SW 1271 (cell line): ENCODE results near the gene TM4SF1.

Source experiments
- DNase-seq, 2 experiments: peaks; one replicate each; lab custom pipeline; 2025; lab: John Stamatoyannopoulos, UW

TM4SF1 gene, protein sequence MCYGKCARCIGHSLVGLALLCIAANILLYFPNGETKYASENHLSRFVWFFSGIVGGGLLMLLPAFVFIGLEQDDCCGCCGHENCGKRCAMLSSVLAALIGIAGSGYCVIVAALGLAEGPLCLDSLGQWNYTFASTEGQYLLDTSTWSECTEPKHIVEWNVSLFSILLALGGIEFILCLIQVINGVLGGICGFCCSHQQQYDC

DNA sequence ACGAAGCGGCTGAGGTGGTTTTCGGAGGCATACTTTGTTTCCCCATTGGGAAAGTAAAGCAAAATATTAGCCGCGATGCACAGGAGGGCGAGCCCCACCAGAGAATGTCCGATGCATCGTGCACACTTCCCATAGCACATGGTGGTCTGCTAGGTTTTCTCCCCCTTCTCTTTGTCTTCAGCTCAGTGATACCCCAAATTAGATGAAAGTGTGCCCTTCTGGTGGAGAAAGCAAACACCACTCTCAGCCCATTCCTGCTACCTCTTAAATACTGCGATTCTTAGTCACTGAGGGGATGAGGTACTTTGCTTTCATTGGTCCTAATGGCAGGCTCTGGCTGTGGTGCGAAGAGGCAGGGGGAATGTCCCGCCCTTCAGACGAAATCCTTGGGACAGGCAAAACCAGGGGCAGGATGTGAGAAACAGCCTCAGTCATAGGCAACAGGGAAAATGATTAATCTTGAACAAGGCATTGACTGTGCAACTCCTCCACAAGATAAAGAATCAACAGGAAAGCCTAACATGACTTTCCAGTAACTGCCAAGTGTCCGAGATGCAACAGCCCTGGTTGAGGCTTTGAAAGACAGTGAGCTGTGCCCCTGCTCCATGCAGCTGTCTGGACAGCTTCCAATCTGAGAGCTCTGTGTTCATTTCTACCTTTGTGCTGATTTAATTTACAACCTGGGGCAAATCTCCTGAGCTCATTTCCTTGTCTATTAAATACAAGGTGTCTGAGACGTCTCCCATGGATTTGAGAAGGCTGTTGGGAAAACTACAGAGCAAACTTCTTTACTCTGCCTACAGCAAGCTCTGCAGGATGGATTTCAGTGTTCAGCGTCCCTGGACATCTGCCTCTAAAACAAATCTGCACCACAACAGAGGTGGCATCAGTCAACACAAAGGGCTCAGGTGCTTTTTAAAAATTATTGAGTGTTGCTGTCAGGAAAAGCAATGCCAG, at the start of gene TM4SF1:
Gene TM4SF1 (minus strand): TSS at position 242 of the 957 bp plus-strand sequence. CDS start 102 bp downstream, at position 140.
- peak; percentile 93 to 99 for DNase-seq

DNA sequence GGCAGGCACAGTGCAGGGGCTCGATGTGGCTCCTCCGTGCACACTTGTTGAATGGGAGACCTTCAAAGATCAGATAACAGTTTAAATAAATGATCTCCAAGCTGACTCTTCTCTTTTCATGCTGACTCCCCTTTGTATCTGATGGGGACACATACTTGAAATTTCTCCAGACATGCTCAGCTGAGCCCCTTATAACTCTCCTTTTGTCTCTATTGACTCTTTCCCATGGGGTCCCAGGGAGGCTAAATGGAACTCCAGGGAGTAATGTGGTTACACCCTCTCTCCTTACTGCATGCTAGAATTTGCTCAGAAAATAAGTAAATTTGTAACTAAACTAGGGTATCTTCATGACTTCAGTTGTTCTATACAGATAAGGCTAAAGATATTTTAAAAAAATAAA, 48.9 kb upstream of the TM4SF1 start:
- no peak for DNase-seq

DNA sequence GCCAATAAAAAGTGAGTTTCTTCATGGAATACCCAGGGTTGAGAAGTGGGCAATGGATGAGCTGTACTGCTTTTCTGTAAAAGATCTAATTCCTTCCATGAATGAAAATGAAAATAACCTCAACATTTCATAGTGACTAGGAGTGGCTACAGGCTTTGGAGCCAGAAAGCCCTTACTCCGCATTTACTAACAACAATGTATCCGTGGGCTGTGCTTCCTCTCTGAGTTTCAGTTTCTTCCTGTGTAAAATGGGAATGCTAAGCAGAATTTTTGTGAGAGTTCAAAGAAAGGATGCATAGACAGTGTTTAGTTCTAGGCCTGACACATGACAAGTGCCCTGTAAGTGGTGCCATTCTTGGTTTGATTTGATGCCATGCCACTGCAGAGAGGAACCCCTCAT, 47.5 kb upstream of the TM4SF1 start:
- DNase-seq = no peak

DNA sequence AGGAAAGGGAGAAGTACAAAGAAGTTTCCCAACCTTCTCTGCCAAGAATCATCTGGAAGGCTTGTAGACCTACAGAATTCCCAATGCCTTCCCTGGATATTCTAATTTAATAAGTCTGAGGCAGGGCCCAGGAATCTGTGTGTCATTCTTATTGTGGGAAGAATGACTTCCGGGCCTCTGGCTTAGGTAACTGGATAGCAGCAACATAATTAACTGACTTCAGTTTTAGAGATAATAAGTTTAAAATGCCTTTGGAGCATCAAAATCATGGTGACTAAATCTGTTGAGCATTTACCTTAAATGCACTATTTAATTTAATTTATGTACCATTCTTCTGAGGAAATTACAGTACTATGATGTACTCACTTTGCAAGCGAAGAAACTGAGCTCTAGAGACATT, 44.3 kb upstream of the TM4SF1 start:
- no peak for DNase-seq

DNA sequence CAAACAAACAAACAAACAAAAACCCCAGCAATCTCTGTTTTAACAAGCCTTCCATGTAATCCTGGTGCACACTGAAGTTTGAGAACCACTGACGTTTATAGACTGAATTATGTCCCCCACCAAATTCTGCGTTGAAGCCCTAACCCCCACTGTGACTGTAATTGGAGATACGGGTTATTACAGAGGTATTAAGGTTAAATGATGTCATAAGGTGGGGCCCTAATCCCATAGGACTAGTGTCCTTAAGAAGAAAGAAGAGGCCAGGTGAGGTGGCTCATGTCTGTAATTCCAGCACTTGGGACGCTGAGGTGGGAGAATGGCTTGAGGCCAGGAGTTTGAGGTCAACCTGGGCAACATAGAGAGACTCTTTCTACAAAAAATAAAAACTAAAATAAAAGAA, 42.4 kb upstream of the TM4SF1 start:
- DNase-seq = no peak

DNA sequence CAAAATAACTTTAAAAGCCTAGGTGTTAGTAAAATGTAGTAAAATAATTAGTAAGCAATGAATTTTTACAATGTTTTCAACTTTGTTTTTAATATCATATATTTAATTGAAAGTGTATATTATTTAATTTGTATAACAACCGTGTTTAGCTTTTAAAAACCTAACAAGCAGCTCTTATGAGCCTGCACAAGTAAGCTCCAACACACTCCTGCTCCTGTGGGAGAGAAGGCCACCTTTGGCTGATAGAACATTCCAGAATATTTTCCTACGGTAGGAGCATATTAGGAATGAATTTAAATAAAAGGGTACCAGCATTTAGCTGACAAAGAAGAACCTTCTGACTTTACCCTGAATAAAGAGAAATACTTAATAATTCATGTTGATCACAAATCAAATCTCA, 40.3 kb upstream of the TM4SF1 start:
- DNase-seq = no peak

DNA sequence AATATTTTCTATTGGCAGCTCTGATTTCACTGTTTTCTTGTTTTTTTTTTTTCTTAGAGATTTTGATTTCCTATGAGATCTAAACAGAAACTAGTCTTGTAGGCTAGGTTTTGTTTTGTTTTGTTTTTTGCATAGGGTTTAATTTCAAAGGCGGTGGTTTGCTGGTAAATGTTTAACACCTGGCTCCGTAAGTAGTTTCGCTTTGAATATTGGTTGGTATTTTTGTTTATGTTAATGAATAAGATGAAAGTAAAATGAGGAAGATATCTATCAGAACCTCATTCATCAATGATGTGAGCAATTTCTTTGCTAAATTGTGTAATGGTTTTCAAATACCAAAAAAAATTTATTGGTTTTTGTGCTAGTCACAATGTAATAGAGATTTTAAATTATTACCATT, 39.7 kb upstream of the TM4SF1 start:
- no peak for DNase-seq

DNA sequence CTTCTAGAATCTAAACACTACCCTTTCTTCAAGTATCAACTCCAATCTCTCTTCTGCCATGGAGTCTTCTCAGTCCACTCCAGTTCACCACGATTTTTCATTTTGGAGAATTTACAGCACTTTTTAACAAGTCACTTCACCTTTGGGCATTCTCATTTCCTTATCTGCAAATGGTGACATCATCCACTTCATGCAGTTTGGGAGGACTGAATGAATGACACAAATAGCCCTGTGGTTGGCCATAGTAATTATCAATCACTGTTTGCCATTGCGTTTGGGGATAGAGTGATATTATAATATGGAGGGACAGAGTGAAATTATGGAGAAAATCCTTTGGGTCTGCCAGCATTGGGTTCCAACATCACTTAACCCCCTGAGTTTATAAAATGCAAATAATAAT, 38.0 kb upstream of the TM4SF1 start:
- no peak for DNase-seq

DNA sequence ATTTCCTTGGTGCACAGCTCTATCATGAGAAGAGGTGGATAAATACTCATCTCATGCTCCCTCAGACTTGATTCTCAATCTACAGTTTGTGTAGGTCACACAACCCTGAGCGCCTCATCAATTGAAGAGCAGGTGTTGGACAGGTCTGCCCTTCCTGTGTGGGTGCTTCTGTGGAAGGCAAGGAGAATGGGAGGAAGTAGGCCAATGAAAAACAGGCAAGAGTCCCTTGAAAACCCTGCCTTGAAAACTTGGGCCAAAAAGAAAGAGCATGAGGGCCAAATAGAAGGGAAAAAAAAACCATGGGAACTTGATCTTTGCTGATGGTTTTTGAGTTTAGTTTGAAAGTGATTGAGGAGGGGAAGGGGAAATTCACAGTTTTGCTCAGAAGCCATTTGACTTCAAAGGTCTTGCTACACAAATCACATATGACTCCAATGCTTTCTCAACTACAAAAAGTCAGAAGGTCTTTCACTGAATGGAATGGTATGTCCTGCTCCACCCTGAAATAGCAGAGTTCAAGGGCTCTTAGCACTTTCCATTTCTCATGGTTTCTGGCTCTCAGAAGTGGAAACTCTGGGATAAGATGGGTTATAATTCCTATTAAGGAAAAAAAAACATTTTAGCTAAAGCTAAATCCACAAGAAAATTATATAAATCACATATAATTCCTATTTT, 37.2 kb upstream of the TM4SF1 start:
- no peak for DNase-seq

DNA sequence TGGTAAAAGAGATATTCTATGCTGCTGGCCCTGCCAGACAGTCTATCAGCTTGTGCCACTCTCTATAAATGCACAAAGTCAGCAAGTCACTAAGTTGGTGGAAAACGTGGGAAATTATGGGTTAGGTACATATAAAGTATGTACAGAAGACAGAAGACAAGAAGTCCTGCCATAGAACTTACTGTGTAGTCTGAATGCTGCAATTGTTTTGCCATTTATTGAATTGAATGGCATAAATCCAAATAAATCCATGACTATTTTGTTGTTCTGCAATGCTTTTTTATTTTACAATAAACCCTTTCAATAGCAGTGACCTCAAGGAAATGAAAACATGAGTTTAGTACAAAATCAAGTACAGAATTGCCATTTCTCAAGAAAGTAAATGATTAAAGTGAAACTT, 34.1 kb upstream of the TM4SF1 start:
- no peak for DNase-seq

DNA sequence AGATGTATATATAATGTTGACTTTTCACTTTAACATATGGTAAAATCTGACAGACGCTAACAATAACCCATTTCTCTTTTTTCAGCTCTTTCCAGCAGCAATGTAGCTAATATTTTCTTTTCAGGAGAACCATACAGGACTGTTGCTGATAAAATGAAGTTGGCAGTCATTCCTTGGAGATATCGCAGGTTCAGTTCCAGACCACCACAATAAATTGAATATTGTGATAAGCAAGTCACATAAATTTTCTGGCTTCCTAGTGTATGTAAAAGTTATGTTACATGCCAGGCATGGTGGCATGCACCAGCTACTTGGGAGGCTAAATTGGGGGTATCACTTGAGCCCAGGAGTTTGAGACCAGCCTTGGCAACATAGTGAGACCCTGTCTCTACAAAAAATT, 31.9 kb upstream of the TM4SF1 start:
- DNase-seq = no peak

DNA sequence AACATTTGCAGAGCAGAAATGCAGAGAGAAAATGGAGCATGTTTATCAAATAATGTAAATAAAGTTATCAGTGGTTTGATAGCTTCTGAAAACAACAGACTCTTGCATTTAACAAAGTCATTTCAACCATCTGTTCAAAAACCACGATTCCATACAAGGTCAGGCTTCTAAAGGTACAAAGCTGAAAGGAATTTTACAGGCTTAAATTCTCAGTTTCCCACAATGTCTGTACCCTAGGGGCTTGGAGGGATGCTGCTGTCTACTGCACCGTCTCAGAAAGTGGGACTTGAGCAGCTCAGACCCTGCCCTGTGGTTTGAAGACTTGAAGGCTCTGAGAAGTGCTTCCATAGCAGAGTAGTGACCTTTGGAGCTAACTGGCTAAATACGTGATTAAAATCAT, 30.4 kb upstream of the TM4SF1 start:
- no peak for DNase-seq

DNA sequence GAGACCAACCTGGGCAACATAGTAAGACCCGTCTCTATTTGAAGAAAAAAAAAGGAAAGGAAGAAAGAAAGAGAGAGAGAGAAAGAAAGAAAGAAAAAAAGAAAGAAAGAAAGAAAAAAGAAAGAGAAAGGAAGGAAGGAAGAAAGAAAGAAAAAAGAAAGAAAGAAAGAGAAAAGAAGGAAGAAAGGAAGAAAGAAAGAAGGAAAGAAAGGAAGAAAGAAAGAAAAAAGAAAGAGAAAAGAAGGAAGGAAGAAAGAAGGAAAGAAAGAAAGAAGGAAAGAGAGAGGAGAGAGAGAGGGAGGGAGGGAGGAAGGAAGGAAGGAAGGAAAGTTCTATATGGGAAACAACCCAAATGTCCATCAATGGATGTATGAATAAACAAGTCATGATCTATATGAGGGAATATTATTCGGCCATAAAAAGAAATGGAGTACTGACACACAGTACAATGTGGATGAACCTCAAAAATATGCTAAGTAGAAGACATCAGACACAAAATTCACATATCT, 28.8 kb upstream of the TM4SF1 start:
- DNase-seq = no peak

DNA sequence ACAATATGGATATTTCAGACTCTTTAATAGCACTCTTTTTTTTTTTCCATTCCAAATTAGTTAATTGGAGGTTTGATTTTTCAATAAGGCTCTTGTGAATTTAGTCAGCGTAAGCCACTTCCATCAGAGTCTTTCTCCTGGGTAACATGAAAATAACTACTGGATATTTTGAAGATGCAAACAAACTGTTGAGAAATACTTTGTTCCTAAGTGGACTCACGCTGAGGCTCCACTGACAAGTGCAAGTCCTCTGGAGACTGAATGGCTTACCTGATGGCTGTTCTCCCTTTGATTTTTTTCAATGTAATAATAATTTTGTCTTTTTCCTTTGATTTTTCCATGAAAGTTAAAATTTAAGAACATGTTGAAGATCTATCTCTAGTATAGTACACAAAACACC, 26.0 kb upstream of the TM4SF1 start:
- DNase-seq = no peak

DNA sequence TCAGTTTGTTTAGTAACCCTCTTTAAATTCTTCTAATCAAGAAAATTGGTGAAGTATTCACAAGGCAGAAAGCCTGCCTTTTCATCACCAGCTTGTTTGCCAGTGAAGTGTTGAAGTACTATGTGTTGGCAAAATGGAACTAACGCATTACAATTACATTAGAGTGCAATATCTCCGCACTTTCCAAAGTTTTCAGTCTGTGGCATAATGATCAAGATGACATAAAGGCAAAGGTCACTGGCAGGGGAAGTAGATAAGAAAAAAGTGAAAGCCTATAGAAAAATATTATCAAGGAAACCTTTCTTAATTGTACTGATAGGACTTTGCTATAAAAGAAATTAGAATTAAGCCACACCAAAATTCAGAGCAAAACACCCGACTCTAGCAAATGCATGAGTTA, 25.0 kb upstream of the TM4SF1 start:
- no peak for DNase-seq

DNA sequence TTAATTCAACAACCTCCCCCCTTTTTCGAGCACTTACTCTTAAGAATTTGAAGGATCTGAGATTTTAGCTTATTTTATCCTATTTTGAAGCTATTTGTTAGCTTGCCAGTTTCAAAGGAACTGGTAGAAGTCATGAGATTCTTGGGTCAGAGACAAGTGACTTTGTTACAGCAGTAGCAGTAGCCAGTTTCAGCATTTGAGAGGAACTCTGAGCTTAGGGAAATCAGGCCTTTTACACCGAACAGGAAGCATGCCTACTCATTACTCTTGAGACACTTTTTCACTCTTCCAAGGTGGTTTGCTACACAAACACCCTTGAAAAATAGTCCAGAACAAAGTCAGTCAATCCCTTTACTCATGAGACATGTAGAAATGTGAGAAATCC, 24.5 kb upstream of the TM4SF1 start:
- DNase-seq = no peak

DNA sequence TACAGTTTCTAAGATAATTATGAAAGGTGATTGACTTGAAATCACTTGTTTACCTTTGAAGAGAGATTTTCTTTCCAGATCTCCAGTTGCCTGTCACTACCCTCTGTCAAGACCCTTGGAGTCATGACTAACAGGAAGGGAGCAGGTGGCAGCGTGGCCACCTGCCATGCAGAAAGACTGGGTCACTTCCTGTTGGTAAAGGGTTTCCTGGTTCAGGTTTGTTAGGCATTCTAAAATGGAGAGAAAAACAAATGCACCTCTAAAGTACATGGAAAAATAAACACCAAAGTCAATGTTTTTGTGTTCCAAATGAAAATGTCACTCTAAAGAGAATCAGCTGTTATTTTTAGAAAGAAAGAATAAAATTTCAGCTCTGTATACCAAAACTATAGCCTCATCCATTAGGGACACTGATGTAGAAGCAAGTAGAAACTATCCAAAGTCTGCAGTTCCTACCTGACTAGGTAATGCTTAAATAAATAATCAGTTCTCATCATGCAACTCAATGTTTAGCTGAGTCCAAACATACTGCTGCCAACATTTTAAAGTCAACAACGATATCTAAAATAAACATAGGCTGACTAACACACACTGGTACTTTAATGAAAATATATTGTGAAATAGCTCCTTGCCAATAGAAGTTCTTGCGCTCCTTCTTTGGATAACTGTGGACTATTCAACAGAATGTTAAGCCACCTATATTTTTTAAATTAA, 23.9 kb upstream of the TM4SF1 start:
- DNase-seq = peak in 1 of 2 experiments; percentile 25

DNA sequence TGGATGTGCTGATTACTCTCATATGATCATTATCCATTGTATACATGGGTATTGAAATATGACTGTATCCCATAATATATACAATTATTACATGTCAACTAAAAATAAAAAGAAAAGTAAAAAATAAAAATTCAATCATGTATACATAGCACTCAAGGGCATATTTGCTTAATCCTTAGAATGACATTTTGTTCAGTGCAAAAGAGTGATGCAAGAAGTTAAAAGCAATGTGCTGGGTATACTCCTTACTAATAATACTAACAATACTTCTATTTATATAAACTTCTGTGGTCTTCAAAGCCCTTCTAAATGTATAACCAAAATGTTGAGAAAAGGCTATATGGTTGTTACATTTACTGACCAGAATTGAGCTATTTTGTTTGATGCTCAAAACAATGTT, 23.2 kb upstream of the TM4SF1 start:
- no peak for DNase-seq

DNA sequence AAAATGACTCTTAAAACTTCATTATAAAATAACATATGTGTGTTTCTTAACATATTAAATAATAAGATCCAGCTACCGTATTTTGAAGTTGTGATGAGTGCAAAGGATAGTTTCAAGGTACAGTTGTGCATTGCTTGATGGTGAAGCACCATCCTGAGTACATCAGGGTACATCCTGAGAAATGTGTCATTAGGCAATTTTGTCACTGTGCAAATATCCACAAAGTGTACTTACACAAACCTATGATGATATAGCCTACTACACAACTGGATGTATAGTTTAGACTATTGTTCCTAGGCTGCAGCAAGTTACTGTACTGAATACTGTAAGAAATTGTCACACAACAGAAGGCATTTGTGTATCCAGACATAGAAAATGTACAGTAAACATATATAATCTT, 20.8 kb upstream of the TM4SF1 start:
- DNase-seq = no peak

DNA sequence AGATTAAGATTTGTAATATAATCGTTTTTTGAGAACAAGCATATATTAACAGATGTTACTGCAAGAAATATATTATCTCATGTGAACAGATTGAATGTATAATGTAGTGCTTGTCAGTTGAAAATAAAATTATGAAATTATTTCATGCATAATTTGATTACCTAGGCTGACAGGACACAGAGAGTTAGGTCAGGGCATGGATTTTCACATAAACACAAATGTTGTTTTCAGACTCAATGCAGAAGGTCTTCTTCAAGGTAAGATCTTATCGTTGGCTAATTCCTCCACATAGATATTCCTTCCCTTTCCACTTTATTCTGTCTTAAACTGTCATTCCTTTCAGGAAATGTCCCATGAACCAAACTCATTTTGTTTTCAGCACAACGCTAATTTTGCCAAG, 20.1 kb upstream of the TM4SF1 start:
- no peak for DNase-seq

DNA sequence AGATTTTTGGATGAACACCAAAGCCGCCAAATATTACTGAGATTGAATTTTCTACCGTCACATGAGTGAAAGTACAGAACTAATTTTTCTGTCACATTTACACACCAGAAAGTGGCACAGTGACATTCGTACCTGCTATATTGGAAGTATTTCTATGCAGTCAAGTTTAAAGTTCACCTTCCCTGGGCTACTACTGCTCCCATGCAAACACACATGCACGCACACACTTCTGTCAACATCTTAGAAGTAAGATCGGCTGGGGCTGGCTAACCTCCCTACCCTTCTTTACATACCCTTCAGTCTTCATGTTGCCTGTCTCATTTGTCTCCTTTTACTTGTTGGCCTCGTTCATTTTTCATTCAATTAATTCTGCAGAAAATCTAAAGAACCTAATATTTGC, 19.0 kb upstream of the TM4SF1 start:
- no peak for DNase-seq
